Loucy (cell line): ENCODE data around the gene TPCN1.

Experiments
- H2AFZ ChIP-seq: fragments of 200-600 bp; sonication (generic); 2 replicates; pipeline ENCODE4 v1.6.0; 2016; ENCODE audit warnings: antibody characterized with exemption, mild to moderate bottlenecking, low read length, moderate library complexity
- H3F3A ChIP-seq: fragments of 200-600 bp; 2 replicates; pipeline ENCODE4 v1.6.0; 2016; ENCODE audit warnings: antibody characterized with exemption, low read depth, mild to moderate bottlenecking
- H3K27me3 ChIP-seq: fragments of 200-600 bp; sonication (generic); 2 replicates; pipeline ENCODE4 v1.6.1; 2014; ENCODE audit warnings: low read length, mild to moderate bottlenecking; ENCODE audit not compliant: insufficient read depth, poor library complexity, severe bottlenecking
- H3K36me3 ChIP-seq: fragments of 200-600 bp; sonication (generic); 2 replicates; pipeline ENCODE4 v1.6.1; 2016; ENCODE audit warnings: low read length; ENCODE audit not compliant: insufficient read depth
- H3K4me1 ChIP-seq: fragments of 200-600 bp; sonication (generic); 2 replicates; pipeline ENCODE4 v1.5.1; 2014; ENCODE audit warnings: low read length, mild to moderate bottlenecking; ENCODE audit not compliant: insufficient read depth, poor library complexity, severe bottlenecking
- H3K4me2 ChIP-seq: fragments of 200-600 bp; sonication (generic); 2 replicates; pipeline ENCODE4 v1.6.0; 2014; ENCODE audit warnings: antibody characterized with exemption, low read length, low read depth, mild to moderate bottlenecking; ENCODE audit not compliant: poor library complexity, severe bottlenecking
- H3K4me3 ChIP-seq: fragments of 200-600 bp; sonication (generic); 2 replicates; pipeline ENCODE4 v1.5.1; 2014; ENCODE audit warnings: low read length, mild to moderate bottlenecking, mixed read lengths; ENCODE audit not compliant: poor library complexity, severe bottlenecking
- H3K79me2 ChIP-seq: fragments of 200-600 bp; sonication (generic); 2 replicates; pipeline ENCODE4 v1.6.1; 2014; ENCODE audit warnings: low read length; ENCODE audit not compliant: insufficient read depth
- H3K9ac ChIP-seq: fragments of 200-600 bp; sonication (generic); 2 replicates; pipeline ENCODE4 v1.6.0; 2014; ENCODE audit warnings: mild to moderate bottlenecking, low read depth, low read length, moderate library complexity; ENCODE audit not compliant: poor library complexity, severe bottlenecking
- H3K9me2 ChIP-seq: fragments of 200-600 bp; sonication (generic); replicated peaks from 2 replicates; pipeline ENCODE4 v1.6.1; 2016; ENCODE audit warnings: low read depth, low read length, mixed read lengths
- H3K9me3 ChIP-seq: fragments of 200-600 bp; sonication (generic); 2 replicates; pipeline ENCODE4 v1.6.1; 2014; ENCODE audit warnings: mild to moderate bottlenecking, antibody characterized with exemption, low read length, low read depth; ENCODE audit not compliant: insufficient read depth
- H4K20me1 ChIP-seq: fragments of 200-600 bp; sonication (generic); 2 replicates; pipeline ENCODE4 v1.6.0; 2014; ENCODE audit warnings: antibody characterized with exemption, low read length, mild to moderate bottlenecking; ENCODE audit not compliant: insufficient read depth, poor library complexity, severe bottlenecking
- CTCF ChIP-seq: fragments of 200-600 bp; sonication (generic); conservative IDR thresholded peaks from 2 replicates; pipeline ENCODE4 v1.5.1; 2014; ENCODE audit warnings: mild to moderate bottlenecking, antibody characterized with exemption, low read length
- EZH2phosphoT487 ChIP-seq: fragments of 200-600 bp; IDR thresholded peaks from 2 replicates; pipeline ENCODE4 v1.6.1; 2018; ENCODE audit warnings: antibody characterized with exemption, mild to moderate bottlenecking, moderate library complexity, borderline replicate concordance

TPCN1 gene

GRCh38 chr12:113254298-113254697, 33.0 kb downstream of the TPCN1 start:
- no peaks in the 10 kb centered on the region for H3K9me2 ChIP-seq
- TF ChIP-seq EZH2phosphoT487, result no peak
- no peak for TF ChIP-seq CTCF
- H3K79me2 ChIP-seq, result no peaks in the 10 kb centered on the region
- no peaks in the 10 kb centered on the region for H3K36me3 ChIP-seq
- H3K9me3 ChIP-seq, result no peaks in the 10 kb centered on the region
- H2AFZ ChIP-seq, result no peak overlapping the region
- H3K9ac ChIP-seq, result no peak overlapping the region
- H3K27me3 ChIP-seq, result no peaks in the 10 kb centered on the region
- no peaks in the 10 kb centered on the region for H3K4me1 ChIP-seq
- no peaks in the 10 kb centered on the region for H4K20me1 ChIP-seq
- H3K4me2 ChIP-seq, result no peak overlapping the region
- H3K4me3 ChIP-seq, result no peak overlapping the region
- no peaks in the 10 kb centered on the region for H3F3A ChIP-seq

DNA sequence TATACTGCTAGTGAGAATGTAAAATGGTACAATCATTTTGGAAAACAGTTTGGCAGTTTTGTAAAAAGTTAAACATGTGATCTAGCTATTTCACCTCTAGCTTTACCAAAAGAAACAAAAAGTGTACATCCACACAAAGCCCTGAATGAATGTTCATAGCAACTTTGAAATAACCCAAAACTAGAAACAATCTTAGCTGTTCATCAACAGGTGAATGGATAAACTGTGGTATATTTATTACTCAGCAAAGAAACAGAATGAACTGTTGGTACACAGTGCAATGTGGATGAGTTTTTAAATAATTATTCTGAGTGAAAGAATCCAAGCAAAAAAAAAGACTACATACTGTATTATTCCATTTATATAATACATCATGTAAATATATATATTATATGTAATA, 36.3 kb downstream of the TPCN1 start:
- Histone ChIP-seq H2AFZ (no peak overlapping the region), H3K4me1 (peaks cover 21% of the 10 kb centered on the region), H3K9me2 (no peaks in the 10 kb centered on the region), H3K27me3 (no peaks in the 10 kb centered on the region), H3K9me3 (no peaks in the 10 kb centered on the region), H3K36me3 (no peaks in the 10 kb centered on the region), H3K4me3 (no peak overlapping the region), H3F3A (no peaks in the 10 kb centered on the region), H3K4me2 (no peak overlapping the region), H3K9ac (no peak overlapping the region), H4K20me1 (no peaks in the 10 kb centered on the region), H3K79me2 (no peaks in the 10 kb centered on the region)
- TF ChIP-seq CTCF, result no peak
- no peak for TF ChIP-seq EZH2phosphoT487

DNA sequence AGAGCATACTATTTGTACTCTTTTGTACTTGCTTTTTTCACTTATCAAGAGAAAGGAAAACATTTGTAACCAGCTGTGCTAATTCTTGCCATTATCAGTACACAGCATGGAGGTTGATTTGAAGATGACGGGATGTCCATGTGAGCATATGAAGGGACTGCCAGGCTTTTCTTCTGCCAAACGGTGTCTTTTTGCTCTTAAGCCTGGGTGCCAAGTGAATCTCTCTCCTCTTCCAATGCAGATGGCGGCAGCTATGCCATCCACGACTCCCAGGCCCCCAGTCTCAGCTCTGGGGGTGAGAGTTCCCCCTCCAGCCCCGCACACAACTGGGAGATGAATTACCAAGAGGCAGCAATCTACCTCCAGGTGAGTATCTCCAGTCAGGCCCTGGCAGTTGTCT, 38.9 kb downstream of the TPCN1 start:
- H3K27me3 ChIP-seq, result no peaks in the 10 kb centered on the region
- no peak overlapping the region for H3K4me3 ChIP-seq
- no peaks in the 10 kb centered on the region for H3K79me2 ChIP-seq
- H3K9me3 ChIP-seq, result no peaks in the 10 kb centered on the region
- H3K4me2 ChIP-seq, result no peak overlapping the region
- H3K9ac ChIP-seq, result no peak overlapping the region
- TF ChIP-seq CTCF, result no peak
- no peak for TF ChIP-seq EZH2phosphoT487
- peaks cover 23% of the 10 kb centered on the region for H3K4me1 ChIP-seq
- no peaks in the 10 kb centered on the region for H4K20me1 ChIP-seq
- no peaks in the 10 kb centered on the region for H3K36me3 ChIP-seq
- H3K9me2 ChIP-seq, result no peaks in the 10 kb centered on the region
- H3F3A ChIP-seq, result no peaks in the 10 kb centered on the region
- no peak overlapping the region for H2AFZ ChIP-seq
